ENCODE results near the gene AURKA.
"Not testable (repeated sequence)": the region's sequence is repeated elsewhere in the genome, so short reads cannot be mapped to it uniquely, and the experiment has no call there.

AURKA gene

GRCh38 chr20:56353356-56353755 is 38.7 kb downstream of the AURKA start:
- no peak for DNase-seq

- no peak for DNase-seq
These were observed 39.5 kb downstream of the AURKA start for GRCh38 chr20:56352345-56353055.

GRCh38 chr20:56350842-56351241 is 41.2 kb downstream of the AURKA start:
- DNase-seq = no peak

GRCh38 chr20:56348746-56349145 is 43.3 kb downstream of the AURKA start:
- DNase-seq = no peak

- DNase-seq = no peak
These were observed 43.7 kb downstream of the AURKA start for GRCh38 chr20:56348305-56348693.

- DNase-seq = no peak
These were observed 44.2 kb downstream of the AURKA start for GRCh38 chr20:56347628-56348304.

- no peak for DNase-seq
These were observed 46.1 kb downstream of the AURKA start for GRCh38 chr20:56345911-56346310.

- peak; percentile 38 for DNase-seq
These were observed 48.1 kb downstream of the AURKA start for GRCh38 chr20:56343861-56344381.

GRCh38 chr20:56342783-56343182 is 49.2 kb downstream of the AURKA start:
- no peak for DNase-seq

- DNase-seq = not testable (repeated sequence)
These were observed 55.3 kb downstream of the AURKA start for GRCh38 chr20:56336709-56337108.

- DNase-seq = no peak
These were observed 63.2 kb downstream of the AURKA start for GRCh38 chr20:56328861-56329260.

- DNase-seq = no peak
These were observed 67.2 kb downstream of the AURKA start for GRCh38 chr20:56324806-56325205.

GRCh38 chr20:56323656-56324055 is 68.4 kb downstream of the AURKA start:
- no peak for DNase-seq

- DNase-seq = no peak
These were observed 68.8 kb downstream of the AURKA start for GRCh38 chr20:56323206-56323605.

GRCh38 chr20:56322681-56323080 is 69.3 kb downstream of the AURKA start:
- no peak for DNase-seq
